ENCODE measurements around the gene KIAA0753. TPM values are rescaled to one million over a fixed set of nuclear protein-coding genes. Genes with fewer than 3 reads are reported as not detected.

The KIAA0753 gene
- total and polyA plus RNA-seq, 5 experiments from 2014 or later: 1.2 to 24.8 (median 2.3) TPM

- no peak overlapping the region for H3K27ac Mint-ChIP-seq
- H3K4me1 Mint-ChIP-seq: no peaks in the 10 kb centered on the region
- H3K36me3 Mint-ChIP-seq: peaks cover 0 to 2% (median 0%) of the 10 kb centered on the region in 3 donors
- no peaks in the 10 kb centered on the region for H3K9me3 Mint-ChIP-seq
- H3K4me3 Mint-ChIP-seq: no peak overlapping the region
- POLR2A ChIA-PET: no interaction called here
- ATAC-seq (no peak), DNase-seq (no peak)
- H3K27me3 Mint-ChIP-seq: peaks cover 1 to 16% (median 3%) of the 10 kb centered on the region in 5 donors
Measured at GRCh38 chr17:6530324-6530920, 110.1 kb downstream of the KIAA0753 start.

DNA sequence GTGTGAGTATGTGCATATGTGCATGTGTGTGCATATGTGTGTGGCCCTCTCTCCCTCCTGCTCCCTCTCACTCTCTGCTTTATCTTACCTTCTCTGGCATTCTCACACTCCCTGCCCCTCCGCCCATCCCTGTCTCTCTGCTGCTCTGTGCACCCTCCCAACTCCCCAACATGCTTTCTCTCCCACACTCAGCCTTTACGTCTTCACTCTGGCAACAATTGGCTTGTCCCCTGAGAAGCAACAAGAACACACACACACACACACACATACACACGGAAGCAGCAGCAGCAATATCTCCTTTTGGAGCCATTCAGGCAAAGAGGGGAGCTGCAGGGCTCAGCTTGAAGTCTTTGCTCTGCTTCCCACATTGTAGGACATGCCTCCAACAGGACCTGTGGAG is 112.0 kb downstream of the KIAA0753 start:
- POLR2A ChIA-PET: no interaction called here
- peaks cover 0 to 8% (median 1%) of the 10 kb centered on the region in 5 donors for H3K27me3 Mint-ChIP-seq
- ATAC-seq (no peak), DNase-seq (no peak)
- H3K4me3 Mint-ChIP-seq: no peak overlapping the region
- H3K9me3 Mint-ChIP-seq: no peaks in the 10 kb centered on the region
- no peak overlapping the region for H3K27ac Mint-ChIP-seq
- H3K4me1 Mint-ChIP-seq: no peaks in the 10 kb centered on the region
- no peaks in the 10 kb centered on the region for H3K36me3 Mint-ChIP-seq

Small RNA genes within 50 kb of the gene (microRNA-seq; reads per million reads assigned to microRNA genes)
- gene MIR4520-1 (ENCODE audit: borderline microRNAs expressed) (not detected), gene MIR4520-2 (ENCODE audit: borderline microRNAs expressed) (not detected)

Other genes with a start within 250 kb of the KIAA0753 start
- not detected for gene AIPL1, start 205.6 kb downstream of the KIAA0753 start, total RNA-seq
- gene AIPL1, start 205.6 kb downstream of the KIAA0753 start, polyA plus RNA-seq: not detected
- not detected for gene PIMREG, start 196.3 kb downstream of the KIAA0753 start, total RNA-seq
- gene PIMREG, start 196.3 kb downstream of the KIAA0753 start, polyA plus RNA-seq: under 1 TPM in 1 of 3 donors, not detected in 2; 0.27 TPM
- gene PITPNM3, start 84.2 kb downstream of the KIAA0753 start, total RNA-seq: under 1 TPM; 0.44 to 0.74 TPM
- gene PITPNM3, start 84.2 kb downstream of the KIAA0753 start, polyA plus RNA-seq: not detected
- gene TXNDC17, start 349 bp upstream of the KIAA0753 start, total RNA-seq: 10 to 100 TPM; 17.2 to 20.9 TPM
- gene TXNDC17, start 349 bp upstream of the KIAA0753 start, polyA plus RNA-seq: 10 to 100 TPM; 48.7 to 73.5 (median 60.3) TPM
- gene MED31, start 10.9 kb upstream of the KIAA0753 start, total RNA-seq: 10 to 100 TPM; 23.1 to 27.3 TPM
- 10 to 100 TPM; 25.2 to 30.7 (median 28.6) TPM for gene MED31, start 10.9 kb upstream of the KIAA0753 start, polyA plus RNA-seq
- gene C17orf100, start 11.1 kb upstream of the KIAA0753 start, total RNA-seq: 1 to 10 TPM; 3.4 to 4.2 TPM
- gene C17orf100, start 11.1 kb upstream of the KIAA0753 start, polyA plus RNA-seq: 1 to 10 TPM; 2.2 to 6.4 (median 5.8) TPM
- not detected for gene SLC13A5, start 72.7 kb upstream of the KIAA0753 start, total RNA-seq
- under 1 TPM in 1 of 3 donors, not detected in 2; 0.43 TPM for gene SLC13A5, start 72.7 kb upstream of the KIAA0753 start, polyA plus RNA-seq
- gene XAF1, start 115.3 kb upstream of the KIAA0753 start, total RNA-seq: 10 to 100 TPM; 40.7 to 41.3 TPM
- gene XAF1, start 115.3 kb upstream of the KIAA0753 start, polyA plus RNA-seq: 10 to 100 TPM; 19.7 to 40.0 (median 22.0) TPM
- under 1 TPM in 1 of 2 experiments, not detected in 1; 0.29 TPM for gene FBXO39, start 135.5 kb upstream of the KIAA0753 start, total RNA-seq
- gene FBXO39, start 135.5 kb upstream of the KIAA0753 start, polyA plus RNA-seq: under 1 TPM in 1 of 3 donors, not detected in 2; 0.15 TPM
- gene TEKT1, start 191.0 kb upstream of the KIAA0753 start, total RNA-seq: not detected
- gene TEKT1, start 191.0 kb upstream of the KIAA0753 start, polyA plus RNA-seq: not detected

All from naive thymus-derived CD8-positive, alpha-beta T cell (primary cell).